Natural killer cell treated with Interleukin-12 subunit alpha and Interleukin-12 subunit beta and Interleukin-15 and Interleukin-18, amount 100 ng/mL, for 72 hours (primary cell): Measurements from ENCODE around the gene TMEM63B. TPM values are rescaled to one million over a fixed set of nuclear protein-coding genes. Genes with fewer than 3 reads are reported as not detected.

ENCODE experiments used
- ATAC-seq, 2 donors: fragments of 150-1000 bp; cut with Tn5 transposase in 1 of 2; sonication (Bioruptor Pico), chemical (Tn5 transposase) in 1 of 2; 2 replicates each; pipeline ENCODE4 v1.10.0; 2021
- DNase-seq: peaks from one replicate; pipeline ENCODE4 v3.0.0; 2022; ENCODE audit warnings: low spot score
- H3K27ac Mint-ChIP-seq, 2 donors: 1 replicate in 1 of 2; 2 replicates in 1 of 2; pipeline ENCODE4 v1.8.0; 2022; ENCODE audit warnings: mixed read lengths in 2 of 2, mild to moderate bottlenecking in 1 of 2, moderate library complexity in 1 of 2
- H3K27me3 Mint-ChIP-seq, 2 donors: 1 replicate in 1 of 2; 2 replicates in 1 of 2; pipeline ENCODE4 v1.8.0; 2022; ENCODE audit warnings: mixed read lengths in 2 of 2
- H3K36me3 Mint-ChIP-seq: one replicate; pipeline ENCODE4 v1.8.0; 2022; ENCODE audit warnings: mixed read lengths
- H3K4me1 Mint-ChIP-seq, 2 donors: 1 replicate in 1 of 2; 2 replicates in 1 of 2; pipeline ENCODE4 v1.8.0; 2022; ENCODE audit warnings: low read depth in 2 of 2, mixed read lengths in 2 of 2, mild to moderate bottlenecking in 1 of 2
- H3K4me3 Mint-ChIP-seq: one replicate; pipeline ENCODE4 v1.8.0; 2022; ENCODE audit warnings: mixed read lengths
- H3K9me3 Mint-ChIP-seq: 2 replicates; pipeline ENCODE4 v1.8.0; 2022; ENCODE audit warnings: mixed read lengths
- total RNA-seq, 2 donors: library from RNA; stranded (reverse); gene quantifications; one replicate each; pipeline ENCODE4 v1.2.3, GENCODE V29; 2022

Gene TMEM63B
- total RNA-seq, 2 donors from 2014 or later, result 21.2 to 22.2 TPM

- H3K27ac Mint-ChIP-seq, result no peak overlapping the region
- ATAC-seq (no peak), DNase-seq (no peak)
- peaks cover 0 to 7% of the 10 kb centered on the region in 2 donors for H3K27me3 Mint-ChIP-seq
- H3K4me3 Mint-ChIP-seq, result no peak overlapping the region
- H3K9me3 Mint-ChIP-seq, result no peaks in the 10 kb centered on the region
- no peaks in the 10 kb centered on the region for H3K4me1 Mint-ChIP-seq
- no peaks in the 10 kb centered on the region for H3K36me3 Mint-ChIP-seq
Observed at GRCh38 chr6:44199883-44200282, 72.5 kb downstream of the TMEM63B start.

DNA sequence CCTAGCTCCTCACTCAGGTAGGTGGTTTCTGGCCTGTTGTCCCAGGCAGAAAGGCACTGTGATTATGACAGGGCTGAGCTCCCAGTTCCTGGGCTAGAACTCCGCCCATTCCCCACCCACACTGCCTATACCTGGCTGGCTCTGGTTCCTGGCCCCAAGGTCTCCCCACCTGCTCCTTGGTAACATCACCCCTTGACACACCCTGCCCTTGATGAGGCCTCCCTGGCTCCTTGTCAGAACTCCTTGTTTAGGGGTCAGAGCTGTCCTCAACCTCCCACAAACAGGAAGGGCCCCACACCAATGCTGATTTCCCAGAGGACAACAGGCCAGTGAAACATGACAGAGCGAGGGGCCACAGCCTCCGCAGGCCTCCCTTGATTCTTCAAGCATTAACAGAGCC, 73.8 kb downstream of the TMEM63B start:
- H3K27ac Mint-ChIP-seq, result no peak overlapping the region
- H3K9me3 Mint-ChIP-seq, result no peaks in the 10 kb centered on the region
- no peak overlapping the region for H3K4me3 Mint-ChIP-seq
- no peak for DNase-seq
- H3K4me1 Mint-ChIP-seq, result no peaks in the 10 kb centered on the region
- peaks cover 0 to 7% of the 10 kb centered on the region in 2 donors for H3K27me3 Mint-ChIP-seq
- ATAC-seq, result no peak
- no peaks in the 10 kb centered on the region for H3K36me3 Mint-ChIP-seq

GRCh38 chr6:44201638-44202303, 74.4 kb downstream of the TMEM63B start:
- Mint-ChIP-seq H3K4me3 (no peak overlapping the region), H3K27ac (no peak overlapping the region), H3K9me3 (no peaks in the 10 kb centered on the region), H3K4me1 (no peaks in the 10 kb centered on the region), H3K27me3 (peaks cover 5 to 7% of the 10 kb centered on the region in 2 donors), H3K36me3 (no peaks in the 10 kb centered on the region)
- DNase-seq (no peak), ATAC-seq (no peak)

- H3K9me3 Mint-ChIP-seq, result no peaks in the 10 kb centered on the region
- DNase-seq, result no peak
- no peak overlapping the region for H3K27ac Mint-ChIP-seq
- peaks cover 6 to 7% of the 10 kb centered on the region in 2 donors for H3K27me3 Mint-ChIP-seq
- H3K4me1 Mint-ChIP-seq, result no peaks in the 10 kb centered on the region
- ATAC-seq, result no peak
- no peak overlapping the region for H3K4me3 Mint-ChIP-seq
- no peaks in the 10 kb centered on the region for H3K36me3 Mint-ChIP-seq
Observed at GRCh38 chr6:44202332-44202971, 75.1 kb downstream of the TMEM63B start.

GRCh38 chr6:44202972-44203750, 75.8 kb downstream of the TMEM63B start:
- ATAC-seq, result no peak
- H3K4me1 Mint-ChIP-seq, result no peaks in the 10 kb centered on the region
- H3K27ac Mint-ChIP-seq, result no peak overlapping the region
- H3K27me3 Mint-ChIP-seq, result peaks cover 6 to 7% of the 10 kb centered on the region in 2 donors
- H3K4me3 Mint-ChIP-seq, result no peak overlapping the region
- DNase-seq, result no peak
- H3K9me3 Mint-ChIP-seq, result no peaks in the 10 kb centered on the region
- H3K36me3 Mint-ChIP-seq, result no peaks in the 10 kb centered on the region

DNA sequence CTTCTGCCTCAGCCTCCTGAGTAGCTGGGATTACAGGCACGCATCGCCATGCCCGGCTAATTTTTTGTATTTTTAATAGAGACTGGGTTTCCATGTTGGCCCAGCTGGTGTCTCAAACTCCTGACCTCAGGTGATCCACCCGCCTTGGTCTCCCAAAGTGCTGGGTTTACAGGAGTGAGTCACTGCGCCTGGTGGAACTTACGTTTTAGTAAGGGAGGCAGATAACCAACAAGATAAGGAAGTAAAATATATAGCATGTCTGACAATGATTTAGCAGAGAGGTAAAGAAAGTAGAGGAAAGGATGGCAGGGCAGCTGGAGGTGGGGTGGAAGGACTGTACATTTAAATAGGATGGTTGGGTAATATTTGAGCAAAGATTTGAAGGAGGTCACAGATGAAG, 76.6 kb downstream of the TMEM63B start:
- DNase-seq (no peak), ATAC-seq (no peak)
- Mint-ChIP-seq H3K4me3 (no peak overlapping the region), H3K27me3 (peaks cover 6 to 9% of the 10 kb centered on the region in 2 donors), H3K9me3 (no peaks in the 10 kb centered on the region), H3K27ac (no peak overlapping the region), H3K36me3 (no peaks in the 10 kb centered on the region), H3K4me1 (no peaks in the 10 kb centered on the region)

Other genes with a start within 250 kb of the TMEM63B start
- 10 to 100 TPM; 36.5 to 49.9 TPM for gene MRPL14, start 102 bp upstream of the TMEM63B start, total RNA-seq
- gene CAPN11, start 31.3 kb downstream of the TMEM63B start, total RNA-seq, result not detected
- not detected for gene MYMX, start 89.4 kb downstream of the TMEM63B start, total RNA-seq
- gene SLC29A1, start 96.0 kb downstream of the TMEM63B start, total RNA-seq, result 10 to 100 TPM; 25.1 to 95.6 TPM
- 1,000 to 10,000 TPM; 1,035 to 1,696 TPM for gene HSP90AB1, start 119.5 kb downstream of the TMEM63B start, total RNA-seq
- gene SLC35B2, start 130.0 kb downstream of the TMEM63B start, total RNA-seq, result 10 to 100 TPM; 34.6 to 39.4 TPM
- gene NFKBIE, start 138.0 kb downstream of the TMEM63B start, total RNA-seq, result 10 to 100 TPM; 24.1 to 26.1 TPM
- not detected for gene TMEM151B, start 142.9 kb downstream of the TMEM63B start, total RNA-seq
- 10 to 100 TPM; 19.3 to 32.6 TPM for gene AARS2, start 185.8 kb downstream of the TMEM63B start, total RNA-seq
- not detected for gene SPATS1, start 215.1 kb downstream of the TMEM63B start, total RNA-seq